Spleen (tissue), 11 donors: ENCODE results near the gene CMC1. TPM values are rescaled to one million over a fixed set of nuclear protein-coding genes. Genes with fewer than 3 reads are reported as not detected.

Experiments
- DNase-seq: peaks from one replicate; pipeline ENCODE4 v3.0.0-alpha.2; 2020
- H3K27ac ChIP-seq, 8 donors: fragments of 200-600 bp; sonication (generic) in 7 of 8; 1 replicate in 4 of 8; 2 replicates in 4 of 8; pipeline versions ENCODE4 v1.5.0 to v1.8.0; 2016 to 2021; ENCODE audit warnings: inconsistent platforms in 4 of 8, mild to moderate bottlenecking in 4 of 8, moderate library complexity in 1 of 8
- H3K27me3 ChIP-seq, 7 donors: fragments of 200-600 bp; sonication (generic) in 6 of 7; replicated peaks in 1 of 7; 1 replicate in 4 of 7; 2 replicates in 3 of 7; pipeline versions ENCODE4 v1.5.0 to v1.8.0; 2016 to 2021; ENCODE audit warnings: inconsistent platforms in 3 of 7, mild to moderate bottlenecking in 1 of 7
- H3K36me3 ChIP-seq, 6 donors: fragments of 200-600 bp; sonication (generic) in 5 of 6; 1 replicate in 4 of 6; 2 replicates in 2 of 6; pipeline versions ENCODE4 v1.5.0 to v1.8.0; 2016 to 2021; ENCODE audit warnings: inconsistent platforms in 2 of 6
- H3K4me1 ChIP-seq, 6 donors: fragments of 200-600 bp; sonication (generic) in 5 of 6; 1 replicate in 3 of 6; 2 replicates in 3 of 6; pipeline versions ENCODE4 v1.5.0 to v1.8.0; 2016 to 2021; ENCODE audit warnings: inconsistent platforms in 3 of 6
- H3K4me3 ChIP-seq, 8 donors: fragments of 200-600 bp; sonication (generic) in 7 of 8; 1 replicate in 4 of 8; 2 replicates in 4 of 8; pipeline versions ENCODE4 v1.5.0 to v1.8.0; 2016 to 2021; ENCODE audit warnings: inconsistent platforms in 4 of 8, mild to moderate bottlenecking in 4 of 8, moderate library complexity in 2 of 8
- H3K9me3 ChIP-seq, 8 donors: fragments of 200-600 bp; sonication (generic) in 7 of 8; 1 replicate in 4 of 8; 2 replicates in 4 of 8; pipeline versions ENCODE4 v1.5.0 to v1.8.0; 2016 to 2021; ENCODE audit warnings: inconsistent platforms in 4 of 8
- CTCF ChIP-seq, 11 experiments: fragments of 200-600 bp in 7 of 11; fragments of 450-650 bp in 4 of 11; sonication (generic) in 4 of 11; IDR thresholded peaks in 8 of 11; conservative IDR thresholded peaks in 3 of 11; 1 replicate in 7 of 11; 2 replicates in 4 of 11; pipeline versions ENCODE4 v1.4.0 to v1.8.0; 2016 to 2021; ENCODE audit warnings: antibody characterized with exemption in 11 of 11, inconsistent platforms in 4 of 11, mild to moderate bottlenecking in 1 of 11
- POLR2A ChIP-seq, 3 donors: fragments of 450-650 bp; IDR thresholded peaks; one replicate each; pipeline ENCODE4 v1.5.1; 2017; ENCODE audit warnings: antibody characterized with exemption in 3 of 3, mild to moderate bottlenecking in 1 of 3
- POLR2AphosphoS5 ChIP-seq, 3 donors: sonication (generic); formaldehyde crosslinking; IDR thresholded peaks; one replicate each; pipeline ENCODE4 v1.5.1; 2017; ENCODE audit warnings: antibody characterized with exemption in 3 of 3
- WGBS, 5 donors: extraction: QIAGEN DNeasy Blood & Tissue Kit in 3 of 5; methylation state at CpG; one replicate each; pipeline versions ENCODE4 v1.1.5 to v1.1.7; 2013 to 2018; 5-methylcytosine and 5-hydroxymethylcytosine counted together
- intact Hi-C: fragments of 100-400 bp; cut with DNase I; formaldehyde crosslinking; loops from one replicate; pipeline ENCODE4 v1.15.0; 2023; ENCODE audit warnings: low total_unique reads
- polyA plus RNA-seq, 3 donors: library from polyadenylated mRNA; stranded (reverse); fragments of 200-250 nt; gene quantifications; one replicate each; pipeline ENCODE4 v1.2.1, GENCODE V29; 2013
- total RNA-seq, 7 donors: library from RNA; depleted of rRNA in 3 of 7; stranded (reverse); fragments of >200 nt in 3 of 7; fragmentation: NEBNext Ultra II Directional in 4 of 7; extraction: Animal tissue kit (Norgen Biotek cat#: 25700) in 4 of 7; gene quantifications; one replicate each; pipeline versions ENCODE4 v1.1.0 to v1.2.1, GENCODE V29; 2016 to 2021
- donor health status: healthy with polysubstance abuse.
- donor health status: DM: no; HTN: no; CAD: no; lungs with moderate emphysema.
- donor health status: DM: no; HTN: no; CAD: no.
- donor health status: Bipolar disorder and iron deficiency.
- donor health status: healthy.
- donor health status: DM: no; HTN: no; CAD: no.
- donor health status: DM: yes; HTN: yes; CAD: no.

The CMC1 gene
- total and polyA plus RNA-seq, 10 donors, result 32.8 to 59.5 (median 39.9) TPM

- no peak for DNase-seq
- TF ChIP-seq POLR2A (IDR thresholded peaks at IDR 0.05) (no peak), POLR2AphosphoS5 (IDR thresholded peaks at IDR 0.05) (no peak), CTCF (IDR thresholded peaks at IDR 0.05 in 8 of 11, conservative IDR thresholded peaks at IDR 0.05 in 3 of 11) (no peak)
- Histone ChIP-seq H3K27ac (peak overlapping the region in 1 of 8 donors; percentile 29), H3K4me3 (no peak overlapping the region), H3K27me3 (no peaks in the 10 kb centered on the region), H3K4me1 (peaks cover 0 to 10% (median 2%) of the 10 kb centered on the region in 6 donors), H3K36me3 (no peaks in the 10 kb centered on the region), H3K9me3 (no peaks in the 10 kb centered on the region)
- intact Hi-C loops, result no loop called here
- 53 to 83% (median 71%) methylated on average over 2 of the region's 2 CpGs for WGBS, 5 donors
Observed at GRCh38 chr3:28206479-28206878, 34.9 kb upstream of the CMC1 start.

- TF ChIP-seq POLR2A (IDR thresholded peaks at IDR 0.05) (no peak), POLR2AphosphoS5 (IDR thresholded peaks at IDR 0.05) (no peak), CTCF (IDR thresholded peaks at IDR 0.05 in 8 of 11, conservative IDR thresholded peaks at IDR 0.05 in 3 of 11) (no peak)
- no peak for DNase-seq
- Histone ChIP-seq H3K4me1 (peaks cover 0 to 17% (median 3%) of the 10 kb centered on the region in 6 donors), H3K36me3 (no peaks in the 10 kb centered on the region), H3K27me3 (no peaks in the 10 kb centered on the region), H3K9me3 (no peaks in the 10 kb centered on the region), H3K27ac (peak overlapping the region in 1 of 8 donors; percentile 29), H3K4me3 (no peak overlapping the region)
- 69 to 82% (median 80%) methylated on average over 7 of the region's 7 CpGs for WGBS, 5 donors
- intact Hi-C loops, result no loop called here
Observed at GRCh38 chr3:28207000-28207733, 34.3 kb upstream of the CMC1 start.

- no peak for TF ChIP-seq CTCF (IDR thresholded peaks at IDR 0.05 in 8 of 11, conservative IDR thresholded peaks at IDR 0.05 in 3 of 11)
- no peak for DNase-seq
- intact Hi-C loops, result no loop called here
- H3K27ac ChIP-seq, result peak overlapping the region in 2 of 8 donors; percentile 10 to 36
- peaks cover 0 to 36% (median 27%) of the 10 kb centered on the region in 8 donors for H3K9me3 ChIP-seq
- H3K4me3 ChIP-seq, result no peak overlapping the region
- no peaks in the 10 kb centered on the region for H3K36me3 ChIP-seq
- H3K4me1 ChIP-seq, result peaks cover 0 to 17% (median 3%) of the 10 kb centered on the region in 6 donors
- H3K27me3 ChIP-seq, result no peaks in the 10 kb centered on the region
- 82 to 88% (median 87%) methylated on average over 1 of the region's 1 CpG for WGBS, 5 donors
Observed at GRCh38 chr3:28210968-28211713, 30.3 kb upstream of the CMC1 start.

GRCh38 chr3:28212681-28213080 lies 28.7 kb upstream of the CMC1 start:
- Histone ChIP-seq H3K27me3 (no peaks in the 10 kb centered on the region), H3K4me3 (no peak overlapping the region), H3K9me3 (peaks cover 0 to 43% (median 29%) of the 10 kb centered on the region in 8 donors), H3K4me1 (peaks cover 0 to 17% (median 3%) of the 10 kb centered on the region in 6 donors), H3K27ac (no peak overlapping the region), H3K36me3 (no peaks in the 10 kb centered on the region)
- 91 to 100% (median 92%) methylated on average over 1 of the region's 1 CpG for WGBS, 5 donors
- DNase-seq, result no peak
- intact Hi-C loops, result no loop called here
- TF ChIP-seq CTCF (IDR thresholded peaks at IDR 0.05 in 8 of 11, conservative IDR thresholded peaks at IDR 0.05 in 3 of 11), result no peak
